Heart right ventricle (tissue), 16 donors: ENCODE measurements around the gene SUFU. TPM values are rescaled to one million over a fixed set of nuclear protein-coding genes. Genes with fewer than 3 reads are reported as not detected.

ENCODE experiments used
- ATAC-seq, 8 donors: fragments of 200-7000 bp; cut with Tn5 transposase; one replicate each; pipeline ENCODE4 v1.9.1; 2020; ENCODE audit warnings: mild to moderate bottlenecking in 8 of 8, moderate library complexity in 8 of 8, moderate number of reproducible peaks in 1 of 8
- DNase-seq, 2 donors: peaks; one replicate each; pipeline ENCODE4 v3.0.0-alpha.2; 2020
- H3K27ac ChIP-seq, 10 donors: fragments of 200-600 bp; sonication (generic) in 2 of 10; one replicate each; pipeline versions ENCODE4 v1.5.0 to v1.8.0; 2020 to 2022; ENCODE audit warnings: mild to moderate bottlenecking in 3 of 10
- H3K27me3 ChIP-seq, 7 donors: fragments of 200-600 bp; one replicate each; pipeline ENCODE4 v1.8.0; 2021 to 2022; ENCODE audit warnings: mild to moderate bottlenecking in 2 of 7
- H3K36me3 ChIP-seq, 9 donors: fragments of 200-600 bp; sonication (generic) in 1 of 9; one replicate each; pipeline versions ENCODE4 v1.5.0 to v1.8.0; 2020 to 2022; ENCODE audit warnings: mild to moderate bottlenecking in 2 of 9
- H3K4me1 ChIP-seq, 9 donors: fragments of 200-600 bp; sonication (generic) in 1 of 9; one replicate each; pipeline versions ENCODE4 v1.5.0 to v1.8.0; 2020 to 2022; ENCODE audit warnings: mild to moderate bottlenecking in 4 of 9
- H3K4me3 ChIP-seq, 10 donors: fragments of 200-600 bp; sonication (generic) in 2 of 10; one replicate each; pipeline versions ENCODE4 v1.5.0 to v1.8.0; 2020 to 2022; ENCODE audit warnings: mild to moderate bottlenecking in 7 of 10, moderate library complexity in 2 of 10
- H3K9me3 ChIP-seq, 11 donors: fragments of 200-600 bp in 10 of 11; sonication (generic) in 2 of 11; one replicate each; pipeline versions ENCODE4 v1.5.0 to v1.8.0; 2013 to 2022; ENCODE audit warnings: mild to moderate bottlenecking in 2 of 11, control low read depth in 1 of 11, moderate library complexity in 1 of 11
- CTCF ChIP-seq, 9 donors: fragments of 200-600 bp; sonication (generic) in 2 of 9; IDR thresholded peaks; one replicate each; pipeline versions ENCODE4 v1.5.0 to v1.8.0; 2021 to 2022; ENCODE audit warnings: antibody characterized with exemption in 9 of 9, mild to moderate bottlenecking in 5 of 9, moderate library complexity in 1 of 9
- WGBS, 2 donors: extraction: QIAGEN DNeasy Blood & Tissue Kit; methylation state at CpG; one replicate each; pipeline ENCODE4 v1.1.7; 2013; ENCODE audit warnings: inconsistent platforms in 1 of 2; 5-methylcytosine and 5-hydroxymethylcytosine counted together
- intact Hi-C, 10 donors: fragments of 100-400 bp; cut with DNase I; formaldehyde crosslinking; loops; one replicate each; pipeline versions ENCODE4 v1.11.1 to v1.14.2; 2022
- polyA plus RNA-seq, 2 donors: library from polyadenylated mRNA; stranded (reverse); fragments of 200-250 nt; gene quantifications; one replicate each; pipeline ENCODE4 v1.2.3, GENCODE V29; 2013
- total RNA-seq, 10 donors: library from RNA; stranded (reverse); fragmentation: NEBNext Ultra II Directional in 3 of 10; extraction: Animal tissue kit (Norgen Biotek cat#: 25700) in 3 of 10; gene quantifications; one replicate each; pipeline versions ENCODE4 v1.2.1 to v1.2.4, GENCODE V29; 2021 to 2023
- donor health status: Arrhythmogenic right ventricular cardiomyopathy.
- donor health status: ischemic (EF 13 %, LVEDD 7.1; RV severe dilation, severe dysfunction).
- donor health status: healthy with polysubstance abuse.
- donor health status: DM: no; HTN: yes; CAD: no.
- donor health status: DM: no; HTN: no; CAD: no.
- donor health status: ischemic (EF 25% LVEDD 6.9; RV normal size, moderate dysfunction).
- donor health status: ischemic (EF 25% LVEDD 5.7; RV mildly dilated, moderate dysfunction).
- donor health status: healthy.
- donor health status: DM: yes; HTN: yes; CAD: no.
- donor health status: Ischemic cardiomyopathy.
- donor health status: ischemic (EF 35%, LVEDD 5.7; RV mildly dilated, moderate dysfunction).
- donor health status: nonischemic (EF 11% LVEDD 7.7; RV severe dilation, severe dysfunction).
- donor health status: DM: yes; HTN: yes; CAD: no.
- donor health status: PGD.
- donor health status: ischemic (EF 29% LVEDD 5.4; RV normal size, mild dysfunction).
- donor health status: nonischemic (EF 23%, LVEDD 6.1; RV moderate dilation, normal function).

SUFU gene
- total and polyA plus RNA-seq, 12 donors: 3.3 to 10.1 (median 7.2) TPM

GRCh38 chr10:102648889-102649796 lies 145.4 kb downstream of the SUFU start:
- intact Hi-C loops: loop anchor here in 4 of 10 donors (5.0 to 10.0 kb wide), 3 partner anchors 52 to 66 kb away; partner anchors contain the start of genes ARL3 (in 3 of the 4) and SFXN2 (in 3 of the 4)
- WGBS, 2 donors: 24 to 32% methylated on average over 25 of the region's 25 CpGs
- Histone ChIP-seq H3K4me1 (peaks cover 52 to 87% (median 74%) of the 10 kb centered on the region in 9 donors), H3K27me3 (no peaks in the 10 kb centered on the region), H3K27ac (peak overlapping the region in 9 of 10 donors; percentile 58 to 100 (median 99)), H3K36me3 (peaks cover 0 to 49% (median 4%) of the 10 kb centered on the region in 9 donors), H3K4me3 (peak overlapping the region in 9 of 10 donors; percentile 18 to 96 (median 89)), H3K9me3 (no peaks in the 10 kb centered on the region)
- DNase-seq (no peak), ATAC-seq (no peak)
- TF ChIP-seq CTCF (IDR thresholded peaks at IDR 0.05): no peak

GRCh38 chr10:102649797-102650654 lies 146.3 kb downstream of the SUFU start:
- Histone ChIP-seq H3K27ac (peak overlapping the region in 9 of 10 donors; percentile 58 to 100 (median 99)), H3K4me1 (peaks cover 52 to 90% (median 78%) of the 10 kb centered on the region in 9 donors), H3K9me3 (no peaks in the 10 kb centered on the region), H3K36me3 (peaks cover 0 to 57% (median 7%) of the 10 kb centered on the region in 9 donors), H3K4me3 (peak overlapping the region in 9 of 10 donors; percentile 18 to 96 (median 89)), H3K27me3 (no peaks in the 10 kb centered on the region)
- intact Hi-C loops: loop anchor here in 5 of 10 donors (5.0 to 10.0 kb wide), 3 partner anchors 53 to 65 kb away; partner anchors contain the start of genes ARL3 (in 4 of the 5) and SFXN2 (in 4 of the 5)
- no peak for DNase-seq
- WGBS, 2 donors: 51 to 57% methylated on average over 12 of the region's 12 CpGs
- no peak for ATAC-seq
- TF ChIP-seq CTCF (IDR thresholded peaks at IDR 0.05): no peak

DNA sequence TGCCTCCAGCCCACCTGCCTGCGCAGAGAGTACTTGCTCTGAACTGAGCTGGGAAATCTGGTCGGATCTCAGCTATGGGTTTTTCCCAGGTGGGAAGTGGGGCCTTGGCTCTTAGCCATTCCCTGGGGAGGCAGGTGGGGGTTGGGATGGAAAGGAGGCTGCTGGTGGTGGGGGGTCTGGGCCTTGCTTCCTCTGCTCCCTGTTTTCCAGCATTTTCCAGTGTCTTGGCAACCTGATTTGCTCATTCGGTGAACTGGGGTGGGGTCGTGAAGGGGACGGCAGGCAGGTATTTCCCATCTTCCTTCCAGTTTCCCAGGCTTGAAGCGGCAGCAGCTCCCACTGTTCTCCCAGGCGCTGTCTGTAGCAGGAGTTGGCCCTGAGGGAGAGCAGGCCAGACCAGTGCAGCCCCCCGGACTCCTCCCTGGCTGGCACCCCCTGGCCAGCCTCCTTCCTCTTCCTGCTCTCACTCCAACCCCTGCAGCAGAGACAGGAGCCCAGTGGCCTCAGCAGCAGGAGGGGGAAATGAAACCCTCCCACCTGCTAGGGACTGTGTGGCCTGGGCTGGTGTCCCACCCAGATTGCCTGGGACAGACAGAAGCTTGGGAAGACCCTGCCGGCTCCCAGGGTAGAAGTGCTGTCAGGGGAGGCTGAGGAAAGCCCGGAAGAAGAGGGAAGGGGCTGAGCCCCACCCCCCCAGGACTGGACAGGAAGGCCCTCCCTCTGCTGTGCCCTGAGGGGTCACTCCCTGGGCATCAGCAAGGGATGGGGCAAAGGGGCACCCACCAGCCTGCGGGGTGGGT lies 147.1 kb downstream of the SUFU start:
- Histone ChIP-seq H3K9me3 (no peaks in the 10 kb centered on the region), H3K4me3 (peak overlapping the region in 2 of 10 donors; percentile 71 to 96), H3K36me3 (peaks cover 0 to 66% (median 16%) of the 10 kb centered on the region in 9 donors), H3K27ac (peak overlapping the region in 8 of 10 donors; percentile 45 to 100 (median 99)), H3K27me3 (no peaks in the 10 kb centered on the region), H3K4me1 (peaks cover 52 to 91% (median 78%) of the 10 kb centered on the region in 9 donors)
- no peak for TF ChIP-seq CTCF (IDR thresholded peaks at IDR 0.05)
- ATAC-seq (no peak), DNase-seq (no peak)
- intact Hi-C loops: loop anchor here in 1 of 10 donors (5.0 kb wide), 1 partner anchor 61 kb away; the partner anchor contains the start of genes ARL3 and SFXN2
- WGBS, 2 donors: 40 to 57% methylated on average over 11 of the region's 11 CpGs
